DOHH2 (cell line): Measurements from ENCODE around the gene ELL2.

Source experiments
- EZH2phosphoT487 ChIP-seq: fragments of 200-600 bp; sonication (generic); IDR thresholded peaks from 2 replicates; pipeline ENCODE4 v1.6.1; 2017; ENCODE audit warnings: borderline replicate concordance, mild to moderate bottlenecking, antibody characterized with exemption, low read length, moderate library complexity, mixed read lengths
- TF ChIP-seq, protein P1 (sequence below): fragments of 200-600 bp; sonication (generic); IDR thresholded peaks from one replicate; pipeline ENCODE4 v1.5.1; 2014; ENCODE audit warnings: antibody characterized with exemption, mild to moderate bottlenecking, low read depth, low read length; ENCODE audit not compliant: poor library complexity, severe bottlenecking

DNA sequence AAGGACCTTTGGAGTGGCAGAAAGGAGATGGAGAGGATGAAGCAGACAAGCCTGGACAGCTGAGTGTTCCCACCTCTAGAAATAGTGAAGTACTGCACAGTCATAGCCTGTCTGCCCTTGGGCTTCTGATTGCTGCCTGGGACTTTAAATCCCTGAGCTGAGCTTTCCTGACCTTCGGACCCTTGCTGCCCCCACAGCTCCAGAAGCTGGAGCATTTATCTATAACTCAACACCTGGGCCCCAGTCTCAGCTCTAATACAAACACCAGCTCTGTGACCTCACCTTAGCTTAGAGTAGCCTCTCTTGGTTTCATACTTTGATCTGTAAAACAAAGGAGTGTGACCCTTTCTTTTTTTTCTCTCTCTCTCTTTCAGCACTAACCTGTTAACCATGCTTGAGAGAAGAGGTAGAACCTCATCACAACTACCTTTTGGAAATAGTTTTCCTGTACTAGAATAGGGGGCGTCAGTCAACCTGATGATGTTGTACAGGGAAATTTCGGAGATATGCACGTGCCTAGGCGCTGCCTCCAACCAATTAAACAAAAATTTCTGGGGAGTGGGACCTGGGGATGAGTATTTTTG, 25.4 kb upstream of the ELL2 start:
- TF ChIP-seq, protein P1, sequence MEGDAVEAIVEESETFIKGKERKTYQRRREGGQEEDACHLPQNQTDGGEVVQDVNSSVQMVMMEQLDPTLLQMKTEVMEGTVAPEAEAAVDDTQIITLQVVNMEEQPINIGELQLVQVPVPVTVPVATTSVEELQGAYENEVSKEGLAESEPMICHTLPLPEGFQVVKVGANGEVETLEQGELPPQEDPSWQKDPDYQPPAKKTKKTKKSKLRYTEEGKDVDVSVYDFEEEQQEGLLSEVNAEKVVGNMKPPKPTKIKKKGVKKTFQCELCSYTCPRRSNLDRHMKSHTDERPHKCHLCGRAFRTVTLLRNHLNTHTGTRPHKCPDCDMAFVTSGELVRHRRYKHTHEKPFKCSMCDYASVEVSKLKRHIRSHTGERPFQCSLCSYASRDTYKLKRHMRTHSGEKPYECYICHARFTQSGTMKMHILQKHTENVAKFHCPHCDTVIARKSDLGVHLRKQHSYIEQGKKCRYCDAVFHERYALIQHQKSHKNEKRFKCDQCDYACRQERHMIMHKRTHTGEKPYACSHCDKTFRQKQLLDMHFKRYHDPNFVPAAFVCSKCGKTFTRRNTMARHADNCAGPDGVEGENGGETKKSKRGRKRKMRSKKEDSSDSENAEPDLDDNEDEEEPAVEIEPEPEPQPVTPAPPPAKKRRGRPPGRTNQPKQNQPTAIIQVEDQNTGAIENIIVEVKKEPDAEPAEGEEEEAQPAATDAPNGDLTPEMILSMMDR = no peak
- TF ChIP-seq EZH2phosphoT487 = no peak
